ENCODE results near the gene HSCB.

DNA sequence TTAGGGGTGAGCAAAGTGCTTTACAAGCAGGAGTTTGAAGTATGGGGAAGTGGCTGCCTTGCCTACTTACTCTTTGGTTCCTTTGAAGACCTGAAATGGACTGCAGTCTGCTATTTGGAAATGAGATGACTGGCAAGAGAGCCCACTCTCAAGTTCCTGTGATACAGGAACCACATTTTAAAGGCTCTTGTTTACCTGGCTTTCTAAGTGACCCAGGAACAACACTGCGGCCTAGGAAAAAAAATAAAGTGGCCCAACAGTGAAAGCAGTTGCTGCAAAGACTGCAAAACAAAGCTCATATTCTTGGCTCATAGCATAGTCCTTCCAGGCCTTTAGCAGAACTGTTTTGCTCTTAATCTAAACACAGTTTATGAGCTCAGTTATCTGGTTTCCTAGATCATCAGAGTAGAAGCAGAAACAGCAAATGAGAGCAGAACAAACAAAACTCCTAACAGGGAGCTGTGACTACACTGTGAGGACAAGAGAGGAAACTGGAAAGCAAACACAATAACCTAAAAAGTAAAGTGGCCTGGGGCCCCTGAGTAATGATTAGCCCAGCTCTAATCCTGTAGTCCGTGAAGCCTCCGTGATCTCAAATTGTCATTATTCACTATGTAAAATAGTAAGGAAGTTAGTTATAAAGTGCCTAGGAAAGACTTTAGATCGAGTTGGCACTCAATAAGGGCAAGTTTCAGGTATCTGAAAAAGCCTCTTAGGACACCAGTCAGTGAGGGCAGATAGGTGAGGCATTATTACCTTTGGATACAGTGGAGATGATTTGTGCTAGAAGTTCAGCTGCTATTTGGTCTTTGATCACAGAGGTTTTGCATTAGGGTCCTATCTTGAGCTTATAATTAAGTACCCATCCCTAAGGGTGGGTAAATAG, 42.2 kb downstream of the HSCB start:
- TF ChIP-seq, protein P1, sequence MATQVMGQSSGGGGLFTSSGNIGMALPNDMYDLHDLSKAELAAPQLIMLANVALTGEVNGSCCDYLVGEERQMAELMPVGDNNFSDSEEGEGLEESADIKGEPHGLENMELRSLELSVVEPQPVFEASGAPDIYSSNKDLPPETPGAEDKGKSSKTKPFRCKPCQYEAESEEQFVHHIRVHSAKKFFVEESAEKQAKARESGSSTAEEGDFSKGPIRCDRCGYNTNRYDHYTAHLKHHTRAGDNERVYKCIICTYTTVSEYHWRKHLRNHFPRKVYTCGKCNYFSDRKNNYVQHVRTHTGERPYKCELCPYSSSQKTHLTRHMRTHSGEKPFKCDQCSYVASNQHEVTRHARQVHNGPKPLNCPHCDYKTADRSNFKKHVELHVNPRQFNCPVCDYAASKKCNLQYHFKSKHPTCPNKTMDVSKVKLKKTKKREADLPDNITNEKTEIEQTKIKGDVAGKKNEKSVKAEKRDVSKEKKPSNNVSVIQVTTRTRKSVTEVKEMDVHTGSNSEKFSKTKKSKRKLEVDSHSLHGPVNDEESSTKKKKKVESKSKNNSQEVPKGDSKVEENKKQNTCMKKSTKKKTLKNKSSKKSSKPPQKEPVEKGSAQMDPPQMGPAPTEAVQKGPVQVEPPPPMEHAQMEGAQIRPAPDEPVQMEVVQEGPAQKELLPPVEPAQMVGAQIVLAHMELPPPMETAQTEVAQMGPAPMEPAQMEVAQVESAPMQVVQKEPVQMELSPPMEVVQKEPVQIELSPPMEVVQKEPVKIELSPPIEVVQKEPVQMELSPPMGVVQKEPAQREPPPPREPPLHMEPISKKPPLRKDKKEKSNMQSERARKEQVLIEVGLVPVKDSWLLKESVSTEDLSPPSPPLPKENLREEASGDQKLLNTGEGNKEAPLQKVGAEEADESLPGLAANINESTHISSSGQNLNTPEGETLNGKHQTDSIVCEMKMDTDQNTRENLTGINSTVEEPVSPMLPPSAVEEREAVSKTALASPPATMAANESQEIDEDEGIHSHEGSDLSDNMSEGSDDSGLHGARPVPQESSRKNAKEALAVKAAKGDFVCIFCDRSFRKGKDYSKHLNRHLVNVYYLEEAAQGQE (IDR thresholded peaks at IDR 0.05) = peak; percentile 67
- TF ChIP-seq, protein P2, sequence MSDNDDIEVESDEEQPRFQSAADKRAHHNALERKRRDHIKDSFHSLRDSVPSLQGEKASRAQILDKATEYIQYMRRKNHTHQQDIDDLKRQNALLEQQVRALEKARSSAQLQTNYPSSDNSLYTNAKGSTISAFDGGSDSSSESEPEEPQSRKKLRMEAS (IDR thresholded peaks at IDR 0.05) = no peak
- TF ChIP-seq, protein P3, sequence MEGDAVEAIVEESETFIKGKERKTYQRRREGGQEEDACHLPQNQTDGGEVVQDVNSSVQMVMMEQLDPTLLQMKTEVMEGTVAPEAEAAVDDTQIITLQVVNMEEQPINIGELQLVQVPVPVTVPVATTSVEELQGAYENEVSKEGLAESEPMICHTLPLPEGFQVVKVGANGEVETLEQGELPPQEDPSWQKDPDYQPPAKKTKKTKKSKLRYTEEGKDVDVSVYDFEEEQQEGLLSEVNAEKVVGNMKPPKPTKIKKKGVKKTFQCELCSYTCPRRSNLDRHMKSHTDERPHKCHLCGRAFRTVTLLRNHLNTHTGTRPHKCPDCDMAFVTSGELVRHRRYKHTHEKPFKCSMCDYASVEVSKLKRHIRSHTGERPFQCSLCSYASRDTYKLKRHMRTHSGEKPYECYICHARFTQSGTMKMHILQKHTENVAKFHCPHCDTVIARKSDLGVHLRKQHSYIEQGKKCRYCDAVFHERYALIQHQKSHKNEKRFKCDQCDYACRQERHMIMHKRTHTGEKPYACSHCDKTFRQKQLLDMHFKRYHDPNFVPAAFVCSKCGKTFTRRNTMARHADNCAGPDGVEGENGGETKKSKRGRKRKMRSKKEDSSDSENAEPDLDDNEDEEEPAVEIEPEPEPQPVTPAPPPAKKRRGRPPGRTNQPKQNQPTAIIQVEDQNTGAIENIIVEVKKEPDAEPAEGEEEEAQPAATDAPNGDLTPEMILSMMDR (IDR thresholded peaks at IDR 0.05; ENCODE audit: low read depth, low read length, missing input control) = no peak
- TF ChIP-seq FOXA1 (IDR thresholded peaks at IDR 0.05) (no peak), JUND (IDR thresholded peaks at IDR 0.05) (no peak), TAF1 (conservative IDR thresholded peaks at IDR 0.05) (peak; percentile 59), RAD21 (IDR thresholded peaks at IDR 0.05) (peak; percentile 43 to 51)
